Thoracic aorta (tissue), 2 donors: ENCODE results near the gene PHKA2. TPM values are rescaled to one million over a fixed set of nuclear protein-coding genes. Genes with fewer than 3 reads are reported as not detected.

Experiments
- ATAC-seq: fragments of 150-250 bp; one replicate; pipeline ENCODE4 v1.8.0; 2017; ENCODE audit warnings: low read depth; ENCODE audit not compliant: insufficient number of reproducible peaks, low FRiP score
- DNase-seq: peaks from one replicate; pipeline ENCODE4 v3.0.0-alpha.2; 2020; ENCODE audit warnings: low spot score
- H3K27ac ChIP-seq, 2 donors: fragments of 200-600 bp; sonication (generic); 1 replicate in 1 of 2; 2 replicates in 1 of 2; pipeline ENCODE4 v1.5.1; 2016; ENCODE audit warnings: mild to moderate bottlenecking in 2 of 2, moderate library complexity in 2 of 2
- H3K27me3 ChIP-seq: fragments of 200-600 bp; sonication (generic); replicated peaks from 2 replicates; pipeline ENCODE4 v1.6.0; 2016; ENCODE audit warnings: mild to moderate bottlenecking; ENCODE audit not compliant: insufficient read depth
- H3K36me3 ChIP-seq: fragments of 200-600 bp; sonication (generic); one replicate; pipeline ENCODE4 v1.5.1; 2016
- H3K4me1 ChIP-seq, 2 donors: fragments of 200-600 bp; sonication (generic); 1 replicate in 1 of 2; 2 replicates in 1 of 2; pipeline versions ENCODE4 v1.5.1 to v1.6.0; 2016; ENCODE audit warnings: low read depth in 2 of 2, mild to moderate bottlenecking in 1 of 2; ENCODE audit not compliant: control insufficient read depth in 1 of 2
- H3K4me3 ChIP-seq: fragments of 200-600 bp; sonication (generic); 2 replicates; pipeline ENCODE4 v1.5.1; 2016; ENCODE audit warnings: mild to moderate bottlenecking
- H3K9me3 ChIP-seq: fragments of 200-600 bp; sonication (generic); 2 replicates; pipeline ENCODE4 v1.5.1; 2016
- CTCF ChIP-seq: fragments of 200-600 bp; sonication (generic); IDR thresholded peaks from one replicate; pipeline ENCODE4 v1.5.1; 2019; ENCODE audit warnings: antibody characterized with exemption
- total RNA-seq, 2 donors: library from RNA; depleted of rRNA; stranded (reverse); fragments of >200 nt; gene quantifications; one replicate each; pipeline versions ENCODE4 v1.1.0 to v1.2.3, GENCODE V29; 2016

PHKA2 gene
- total RNA-seq, 2 donors from 2014 or later: 26.5 to 28.3 TPM

- ATAC-seq: no peak
- no peak overlapping the region for H3K4me3 ChIP-seq
- H3K9me3 ChIP-seq: no peaks in the 10 kb centered on the region
- no peaks in the 10 kb centered on the region for H3K4me1 ChIP-seq
- DNase-seq: no peak
- no peak for TF ChIP-seq CTCF
- no peaks in the 10 kb centered on the region for H3K27me3 ChIP-seq
- H3K36me3 ChIP-seq: no peaks in the 10 kb centered on the region
- no peak overlapping the region for H3K27ac ChIP-seq
Observed at GRCh38 chrX:18955676-18956075, 28.2 kb downstream of the PHKA2 start.

GRCh38 chrX:18951032-18951431 is 32.9 kb downstream of the PHKA2 start:
- DNase-seq (no peak), ATAC-seq (no peak)
- H3K4me1 ChIP-seq: peaks cover 0 to 3% of the 10 kb centered on the region in 2 donors
- H3K9me3 ChIP-seq: no peaks in the 10 kb centered on the region
- H3K36me3 ChIP-seq: no peaks in the 10 kb centered on the region
- H3K4me3 ChIP-seq: no peak overlapping the region
- no peak overlapping the region for H3K27ac ChIP-seq
- no peak for TF ChIP-seq CTCF
- H3K27me3 ChIP-seq: no peaks in the 10 kb centered on the region

- peaks cover 0 to 9% of the 10 kb centered on the region in 2 donors for H3K4me1 ChIP-seq
- H3K36me3 ChIP-seq: no peaks in the 10 kb centered on the region
- H3K9me3 ChIP-seq: no peaks in the 10 kb centered on the region
- DNase-seq (no peak), ATAC-seq (no peak)
- H3K27ac ChIP-seq: no peak overlapping the region
- no peak overlapping the region for H3K4me3 ChIP-seq
- no peaks in the 10 kb centered on the region for H3K27me3 ChIP-seq
- no peak for TF ChIP-seq CTCF
Observed at GRCh38 chrX:18949944-18950301, 34.0 kb downstream of the PHKA2 start.

GRCh38 chrX:18949291-18949943 is 34.5 kb downstream of the PHKA2 start:
- H3K27ac ChIP-seq: no peak overlapping the region

GRCh38 chrX:18946611-18947010 is 37.3 kb downstream of the PHKA2 start:
- ATAC-seq (no peak), DNase-seq (no peak)
- H3K36me3 ChIP-seq: no peaks in the 10 kb centered on the region
- no peak overlapping the region for H3K4me3 ChIP-seq
- no peaks in the 10 kb centered on the region for H3K27me3 ChIP-seq
- peaks cover 0 to 13% of the 10 kb centered on the region in 2 donors for H3K4me1 ChIP-seq
- no peaks in the 10 kb centered on the region for H3K9me3 ChIP-seq
- H3K27ac ChIP-seq: peak overlapping the region in 1 of 2 donors; percentile 26
- no peak for TF ChIP-seq CTCF

More at GRCh38 chrX:18949291-18949943, 34.5 kb downstream of the PHKA2 start:
- DNase-seq: no peak
- ATAC-seq: no peak
- H3K27me3 ChIP-seq: no peaks in the 10 kb centered on the region
- peaks cover 0 to 13% of the 10 kb centered on the region in 2 donors for H3K4me1 ChIP-seq
- H3K4me3 ChIP-seq: no peak overlapping the region
- TF ChIP-seq CTCF: no peak
- H3K9me3 ChIP-seq: no peaks in the 10 kb centered on the region
- H3K36me3 ChIP-seq: no peaks in the 10 kb centered on the region
